ENCODE measurements around the gene ZNF587. TPM values are rescaled to one million over a fixed set of nuclear protein-coding genes. Genes with fewer than 3 reads are reported as not detected.

Gene ZNF587
- total and polyA plus RNA-seq, 2 of the 13 experiments (the other 11 are each of a cell fraction or from before 2014, with no cell fraction given), result 8.7 to 17.5 TPM

GRCh38 chr19:57830071-57830602 is 19.5 kb upstream of the ZNF587 start, which contains the start of gene ZNF587B (continued):
- TF ChIP-seq RXRB (CRISPR knock-in tag; IDR thresholded peaks at IDR 0.05; ENCODE audit: borderline replicate concordance), result 0 out of 2 replicates have a peak, but pooled peaks have one; percentile 14
- peak; percentile 28; the same call in 1 of the 2 replicates for TF ChIP-seq ZNF768 (CRISPR knock-in tag; IDR thresholded peaks at IDR 0.05)
- TF ChIP-seq ZBTB4 (CRISPR knock-in tag; IDR thresholded peaks at IDR 0.05; ENCODE audit: borderline replicate concordance), result peak; percentile 21; the same call in 1 of the 2 replicates
- TF ChIP-seq HMGXB4 (CRISPR knock-in tag; IDR thresholded peaks at IDR 0.05; ENCODE audit: borderline replicate concordance in 1 of 2, low read depth in 1 of 2), result no peak
- TF ChIP-seq KMT2B (CRISPR knock-in tag; IDR thresholded peaks at IDR 0.05), result no peak
- TF ChIP-seq KDM3A (CRISPR knock-in tag; IDR thresholded peaks at IDR 0.05; ENCODE audit: low read depth), result no peak
- TF ChIP-seq ZBTB38 (CRISPR knock-in tag; IDR thresholded peaks at IDR 0.05), result peak; percentile 89; the same call in 1 of the 2 replicates
- peak; percentile 55; the same call in 1 of the 2 replicates for TF ChIP-seq ZNF574 (CRISPR knock-in tag; IDR thresholded peaks at IDR 0.05)
- no peak for TF ChIP-seq E2F2 (CRISPR knock-in tag; IDR thresholded peaks at IDR 0.05; ENCODE audit: borderline replicate concordance)
- TF ChIP-seq DNMT3B (CRISPR knock-in tag; conservative IDR thresholded peaks at IDR 0.05), result no peak
- no peak for TF ChIP-seq ZNF367 (CRISPR knock-in tag; IDR thresholded peaks at IDR 0.05; ENCODE audit: borderline replicate concordance)
- no peak for TF ChIP-seq ESRRA (CRISPR knock-in tag; IDR thresholded peaks at IDR 0.05; ENCODE audit: low read depth)
- TF ChIP-seq SALL2 (CRISPR knock-in tag; IDR thresholded peaks at IDR 0.05), result no peak
- no peak for TF ChIP-seq USF2 (IDR thresholded peaks at IDR 0.05; ENCODE audit: low read depth, low read length)
- TF ChIP-seq USF2 (CRISPR knock-in tag; IDR thresholded peaks at IDR 0.05; ENCODE audit: borderline replicate concordance), result peak; percentile 50; the same call in 1 of the 2 replicates
- no peak for TF ChIP-seq U2AF1 (optimal IDR thresholded peaks at IDR 0.05; ENCODE audit: low read depth, low read length)
- TF ChIP-seq GABPB1 (CRISPR knock-in tag; IDR thresholded peaks at IDR 0.05), result peak; percentile 81
- TF ChIP-seq GABPA (IDR thresholded peaks at IDR 0.05; ENCODE audit: low read depth, low read length), result peak; percentile 56
- TF ChIP-seq GABPA (CRISPR knock-in tag; IDR thresholded peaks at IDR 0.05; ENCODE audit: low read depth), result peak; percentile 91
